OCI-LY7 (cell line): Measurements from ENCODE around the gene KRTAP10-9.

Experiments
- EZH2phosphoT487 ChIP-seq: fragments of 200-600 bp; sonication (generic); IDR thresholded peaks from 2 replicates; pipeline ENCODE4 v1.6.1; 2018; ENCODE audit warnings: low read depth, borderline replicate concordance, mild to moderate bottlenecking, mixed run types, antibody characterized with exemption, low read length, moderate library complexity, mixed read lengths
- TF ChIP-seq, protein P1 (sequence below): fragments of 200-600 bp; sonication (generic); conservative IDR thresholded peaks from 2 replicates; pipeline ENCODE4 v1.5.1; 2014; ENCODE audit warnings: mild to moderate bottlenecking, antibody characterized with exemption, low read length, moderate library complexity, mixed read lengths

DNA sequence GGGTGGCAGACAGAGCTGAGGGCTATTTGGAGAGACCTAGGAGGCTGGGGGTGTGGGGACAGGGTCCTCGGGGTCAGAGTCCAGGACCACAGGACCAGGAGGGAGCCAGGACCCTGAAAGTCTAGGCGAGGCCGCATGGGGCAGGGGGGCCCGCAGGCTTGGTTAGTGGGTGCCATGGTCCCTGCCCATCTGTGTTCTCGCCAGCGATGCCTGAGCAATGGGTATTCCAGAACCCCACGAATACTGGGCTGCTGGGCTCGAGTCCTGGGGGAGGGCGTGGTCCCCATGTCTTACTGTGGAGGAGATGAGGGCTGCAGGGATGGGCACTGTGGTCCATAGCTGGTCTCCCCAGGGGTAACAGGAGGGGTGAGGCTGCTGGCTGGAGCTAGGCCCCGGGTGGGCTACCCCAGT lies 36.6 kb upstream of the KRTAP10-9 start:
- TF ChIP-seq, protein P1, sequence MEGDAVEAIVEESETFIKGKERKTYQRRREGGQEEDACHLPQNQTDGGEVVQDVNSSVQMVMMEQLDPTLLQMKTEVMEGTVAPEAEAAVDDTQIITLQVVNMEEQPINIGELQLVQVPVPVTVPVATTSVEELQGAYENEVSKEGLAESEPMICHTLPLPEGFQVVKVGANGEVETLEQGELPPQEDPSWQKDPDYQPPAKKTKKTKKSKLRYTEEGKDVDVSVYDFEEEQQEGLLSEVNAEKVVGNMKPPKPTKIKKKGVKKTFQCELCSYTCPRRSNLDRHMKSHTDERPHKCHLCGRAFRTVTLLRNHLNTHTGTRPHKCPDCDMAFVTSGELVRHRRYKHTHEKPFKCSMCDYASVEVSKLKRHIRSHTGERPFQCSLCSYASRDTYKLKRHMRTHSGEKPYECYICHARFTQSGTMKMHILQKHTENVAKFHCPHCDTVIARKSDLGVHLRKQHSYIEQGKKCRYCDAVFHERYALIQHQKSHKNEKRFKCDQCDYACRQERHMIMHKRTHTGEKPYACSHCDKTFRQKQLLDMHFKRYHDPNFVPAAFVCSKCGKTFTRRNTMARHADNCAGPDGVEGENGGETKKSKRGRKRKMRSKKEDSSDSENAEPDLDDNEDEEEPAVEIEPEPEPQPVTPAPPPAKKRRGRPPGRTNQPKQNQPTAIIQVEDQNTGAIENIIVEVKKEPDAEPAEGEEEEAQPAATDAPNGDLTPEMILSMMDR, result no peak
- no peak for TF ChIP-seq EZH2phosphoT487
